Measurements from ENCODE around the gene PRKCE.

Gene PRKCE

GRCh38 chr2:45669032-45669486 lies 17.6 kb downstream of the PRKCE start:
- no peak for DNase-seq (ENCODE audit: low spot score)

GRCh38 chr2:45670646-45671045 lies 19.2 kb downstream of the PRKCE start:
- no peak for DNase-seq (ENCODE audit: low spot score)

GRCh38 chr2:45672138-45672537 lies 20.7 kb downstream of the PRKCE start:
- no peak for DNase-seq (ENCODE audit: low spot score)

GRCh38 chr2:45674035-45674816 lies 22.8 kb downstream of the PRKCE start:
- no peak for DNase-seq (ENCODE audit: low spot score)

- no peak for DNase-seq (ENCODE audit: low spot score)
Measured at GRCh38 chr2:45675263-45675812, 23.9 kb downstream of the PRKCE start.

- DNase-seq (ENCODE audit: low spot score), result no peak
Measured at GRCh38 chr2:45676088-45676487, 24.6 kb downstream of the PRKCE start.

GRCh38 chr2:45678791-45679348 lies 27.4 kb downstream of the PRKCE start:
- no peak for DNase-seq (ENCODE audit: low spot score)

GRCh38 chr2:45680351-45680967 lies 29.0 kb downstream of the PRKCE start:
- no peak for DNase-seq (ENCODE audit: low spot score)

GRCh38 chr2:45681675-45682074 lies 30.2 kb downstream of the PRKCE start:
- DNase-seq (ENCODE audit: low spot score), result peak; percentile 22

- DNase-seq (ENCODE audit: low spot score), result no peak
Measured at GRCh38 chr2:45683292-45683691, 31.8 kb downstream of the PRKCE start.

GRCh38 chr2:45684756-45685155 lies 33.3 kb downstream of the PRKCE start:
- DNase-seq (ENCODE audit: low spot score), result no peak

- DNase-seq (ENCODE audit: low spot score), result no peak
Measured at GRCh38 chr2:45685260-45685659, 33.8 kb downstream of the PRKCE start.

- DNase-seq (ENCODE audit: low spot score), result no peak
Measured at GRCh38 chr2:45687964-45688363, 36.5 kb downstream of the PRKCE start.

GRCh38 chr2:45688479-45689298 lies 37.2 kb downstream of the PRKCE start:
- DNase-seq (ENCODE audit: low spot score), result no peak

GRCh38 chr2:45690231-45690630 lies 38.8 kb downstream of the PRKCE start:
- no peak for DNase-seq (ENCODE audit: low spot score)

GRCh38 chr2:45691171-45691999 lies 39.9 kb downstream of the PRKCE start:
- DNase-seq (ENCODE audit: low spot score), result peak; percentile 36

GRCh38 chr2:45692566-45692965 lies 41.1 kb downstream of the PRKCE start:
- no peak for DNase-seq (ENCODE audit: low spot score)

GRCh38 chr2:45695480-45696007 lies 44.1 kb downstream of the PRKCE start:
- peak; percentile 57 for DNase-seq (ENCODE audit: low spot score)

- DNase-seq (ENCODE audit: low spot score), result no peak
Measured at GRCh38 chr2:45696708-45697107, 45.2 kb downstream of the PRKCE start.

GRCh38 chr2:45697190-45697589 lies 45.7 kb downstream of the PRKCE start:
- DNase-seq (ENCODE audit: low spot score), result no peak

- no peak for DNase-seq (ENCODE audit: low spot score)
Measured at GRCh38 chr2:45698554-45698953, 47.1 kb downstream of the PRKCE start.

Data from germinal center (tissue), 1 donor.